KOPT-K1 (cell line): ENCODE data around the gene KRTAP21-1.

ENCODE experiments used
- H3K27ac ChIP-seq: fragments of 200-600 bp; sonication (generic); 2 replicates; pipeline ENCODE4 v1.5.1; 2016; ENCODE audit warnings: antibody characterized with exemption, mild to moderate bottlenecking, low read depth, low read length; ENCODE audit not compliant: poor library complexity, severe bottlenecking
- H3K36me3 ChIP-seq: fragments of 200-600 bp; sonication (generic); 2 replicates; pipeline ENCODE4 v1.5.1; 2017; ENCODE audit warnings: antibody characterized with exemption, mild to moderate bottlenecking, low read length, moderate library complexity; ENCODE audit not compliant: insufficient read depth
- H3K9me3 ChIP-seq: fragments of 200-600 bp; sonication (generic); 2 replicates; pipeline ENCODE4 v1.5.1; 2017; ENCODE audit warnings: antibody characterized with exemption, low read length, mild to moderate bottlenecking; ENCODE audit not compliant: insufficient read depth, poor library complexity, severe bottlenecking

The KRTAP21-1 gene

DNA sequence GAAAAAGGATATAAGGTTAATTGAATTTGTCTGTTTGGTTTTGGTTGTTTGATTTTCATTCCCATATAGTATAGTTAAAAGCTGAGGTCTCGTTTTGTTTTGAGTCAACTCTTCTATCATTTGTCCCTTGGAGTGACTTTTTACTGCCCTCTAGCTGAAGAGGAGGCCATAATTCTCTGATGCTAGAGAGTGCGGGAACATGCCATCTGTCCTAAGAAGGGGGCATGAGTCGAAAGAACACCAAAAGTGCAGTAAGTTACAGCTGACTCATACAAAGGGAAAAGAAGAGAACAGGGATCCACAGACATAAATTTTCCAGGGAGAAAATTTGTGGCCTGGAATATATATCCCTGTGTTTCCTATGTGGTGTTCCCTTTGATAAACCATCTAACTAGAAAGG lies 40.8 kb downstream of the KRTAP21-1 start:
- no peak overlapping the region for H3K27ac ChIP-seq
- no peaks in the 10 kb centered on the region for H3K9me3 ChIP-seq
- no peaks in the 10 kb centered on the region for H3K36me3 ChIP-seq

- Histone ChIP-seq H3K36me3 (no peaks in the 10 kb centered on the region), H3K27ac (no peak overlapping the region), H3K9me3 (no peaks in the 10 kb centered on the region)
These were observed 41.5 kb downstream of the KRTAP21-1 start for GRCh38 chr21:30713766-30714165.

DNA sequence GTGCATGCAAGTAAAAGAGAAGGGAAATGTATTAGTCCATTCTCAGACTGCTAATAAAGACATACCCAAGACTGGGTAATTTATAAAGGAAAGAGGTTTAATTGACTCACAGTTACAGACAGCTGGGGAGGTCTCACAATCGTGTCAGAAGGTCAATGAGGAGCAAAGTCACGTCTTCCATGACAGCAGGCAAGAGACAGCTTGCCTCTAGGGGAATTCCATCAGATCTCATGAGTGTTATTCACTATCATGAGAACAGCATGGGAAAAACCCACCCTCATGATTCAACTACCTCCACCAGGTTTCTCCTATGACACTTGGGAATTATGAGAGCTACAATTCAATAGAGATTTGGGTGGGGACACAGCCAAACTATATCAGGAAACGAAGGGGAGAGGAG lies 44.7 kb downstream of the KRTAP21-1 start:
- Histone ChIP-seq H3K9me3 (no peaks in the 10 kb centered on the region), H3K27ac (no peak overlapping the region), H3K36me3 (no peaks in the 10 kb centered on the region)

DNA sequence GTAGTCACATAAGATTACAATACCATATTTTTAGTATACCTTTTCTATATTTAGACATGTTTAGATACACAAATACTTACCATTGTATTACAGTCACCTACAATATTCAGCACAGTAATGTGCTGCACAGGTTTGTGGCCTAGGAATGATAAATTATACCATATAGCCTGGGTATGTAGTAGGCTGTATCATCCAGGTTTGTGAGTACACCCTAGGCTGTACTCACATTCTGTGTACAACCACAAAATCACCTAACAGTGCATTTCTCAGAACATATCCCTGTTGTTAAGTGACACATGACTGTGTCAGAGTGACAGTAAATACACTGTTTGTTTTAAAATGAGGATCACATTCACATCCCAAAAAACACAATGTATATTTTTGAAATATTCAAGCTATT lies 47.8 kb downstream of the KRTAP21-1 start:
- no peaks in the 10 kb centered on the region for H3K9me3 ChIP-seq

More for the DNA sequence above, 47.8 kb downstream of the KRTAP21-1 start:
- Histone ChIP-seq H3K36me3 (no peaks in the 10 kb centered on the region), H3K27ac (no peak overlapping the region)
